Activated gamma-delta T cell (primary cell): Measurements from ENCODE around the gene PCDHAC2.

Source experiments
- DNase-seq: peaks from one replicate; lab custom pipeline; 2025; lab: John Stamatoyannopoulos, UW
- total RNA-seq, 2 donors: gene quantifications; one replicate each; lab custom pipeline; 2026; lab: John Stamatoyannopoulos, UW

Gene PCDHAC2, protein sequence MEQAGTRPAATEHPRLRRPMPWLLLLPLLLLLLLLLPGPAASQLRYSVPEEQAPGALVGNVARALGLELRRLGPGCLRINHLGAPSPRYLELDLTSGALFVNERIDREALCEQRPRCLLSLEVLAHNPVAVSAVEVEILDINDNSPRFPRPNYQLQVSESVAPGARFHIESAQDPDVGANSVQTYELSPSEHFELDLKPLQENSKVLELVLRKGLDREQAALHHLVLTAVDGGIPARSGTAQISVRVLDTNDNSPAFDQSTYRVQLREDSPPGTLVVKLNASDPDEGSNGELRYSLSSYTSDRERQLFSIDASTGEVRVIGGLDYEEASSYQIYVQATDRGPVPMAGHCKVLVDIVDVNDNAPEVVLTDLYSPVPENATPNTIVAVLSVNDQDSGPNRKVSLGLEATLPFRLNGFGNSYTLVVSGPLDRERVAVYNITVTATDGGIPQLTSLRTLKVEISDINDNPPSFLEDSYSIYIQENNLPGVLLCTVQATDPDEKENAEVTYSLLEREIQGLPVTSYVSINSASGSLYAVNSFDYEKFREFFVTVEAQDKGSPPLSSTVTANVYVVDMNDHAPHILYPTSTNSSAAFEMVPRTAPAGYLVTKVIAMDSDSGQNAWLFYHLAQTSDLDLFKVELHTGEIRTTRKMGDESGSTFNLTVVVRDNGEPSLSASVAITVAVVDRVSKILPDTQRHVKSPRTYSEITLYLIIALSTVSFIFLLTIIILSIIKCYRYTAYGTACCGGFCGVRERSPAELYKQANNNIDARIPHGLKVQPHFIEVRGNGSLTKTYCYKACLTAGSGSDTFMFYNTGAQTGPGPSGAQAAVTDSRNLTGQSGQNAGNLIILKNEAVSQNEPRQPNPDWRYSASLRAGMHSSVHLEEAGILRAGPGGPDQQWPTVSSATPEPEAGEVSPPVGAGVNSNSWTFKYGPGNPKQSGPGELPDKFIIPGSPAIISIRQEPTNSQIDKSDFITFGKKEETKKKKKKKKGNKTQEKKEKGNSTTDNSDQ
- 0 reads per million in 2 donors for total RNA-seq

DNA sequence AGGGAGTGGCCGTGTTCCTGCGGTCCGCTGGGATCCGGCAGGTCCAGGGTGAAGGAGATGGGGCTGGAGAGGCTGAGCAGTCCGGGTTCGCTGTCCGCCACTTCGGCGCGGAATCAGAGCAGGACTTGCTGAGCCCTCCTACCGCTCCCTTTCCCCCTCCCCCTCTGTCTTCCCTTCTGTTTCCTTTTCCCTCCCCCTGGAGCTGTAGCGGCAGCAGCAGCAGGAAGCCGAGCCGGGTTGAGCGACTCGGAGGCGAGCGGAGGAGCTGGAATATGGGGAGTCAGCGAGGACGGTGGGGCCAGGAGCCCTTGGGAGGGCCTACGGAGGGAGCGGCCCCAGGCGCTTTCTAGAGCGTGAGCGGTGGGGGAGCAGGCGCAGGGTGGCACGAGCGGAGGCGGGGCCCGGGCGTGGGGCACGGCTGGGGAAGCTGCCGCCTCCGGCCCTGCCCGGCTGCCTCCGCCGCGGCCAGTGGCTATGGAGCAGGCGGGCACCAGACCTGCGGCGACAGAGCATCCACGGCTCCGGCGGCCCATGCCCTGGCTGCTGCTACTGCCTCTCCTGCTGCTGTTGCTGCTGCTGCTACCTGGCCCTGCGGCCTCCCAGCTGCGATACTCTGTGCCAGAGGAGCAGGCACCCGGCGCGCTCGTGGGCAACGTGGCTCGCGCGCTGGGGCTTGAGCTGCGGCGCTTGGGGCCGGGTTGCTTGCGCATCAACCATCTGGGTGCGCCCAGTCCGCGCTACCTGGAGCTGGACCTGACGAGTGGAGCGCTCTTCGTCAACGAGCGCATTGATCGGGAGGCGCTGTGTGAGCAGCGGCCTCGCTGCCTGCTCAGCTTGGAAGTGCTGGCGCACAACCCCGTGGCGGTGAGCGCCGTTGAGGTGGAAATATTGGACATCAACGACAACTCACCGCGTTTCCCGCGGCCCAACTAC is at the start of gene PCDHAC2:
Gene PCDHAC2 (plus strand): TSS at position 184 of the 933 bp plus-strand sequence. CDS start 291 bp downstream, at position 475.
- no peak for DNase-seq

DNA sequence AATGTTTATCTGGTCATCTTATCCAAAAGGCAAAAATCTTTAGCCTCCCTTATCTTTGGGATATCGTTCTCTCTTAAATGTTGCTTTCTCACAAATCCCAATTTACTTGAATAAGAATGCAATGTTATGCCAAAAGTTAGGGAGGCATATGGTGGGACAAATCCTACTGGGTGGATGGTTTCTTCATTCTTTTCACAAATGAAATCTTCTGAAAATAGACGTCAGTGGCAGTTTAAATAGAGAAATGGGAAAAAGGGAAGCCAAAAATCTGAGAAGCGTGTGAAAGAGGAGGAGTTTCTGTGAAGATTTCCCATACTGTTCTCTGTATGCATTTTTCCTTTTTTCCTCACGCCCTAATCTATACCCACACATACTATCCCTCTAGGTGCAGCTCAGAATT is 42.7 kb upstream of the PCDHAC2 start:
- DNase-seq = no peak

DNA sequence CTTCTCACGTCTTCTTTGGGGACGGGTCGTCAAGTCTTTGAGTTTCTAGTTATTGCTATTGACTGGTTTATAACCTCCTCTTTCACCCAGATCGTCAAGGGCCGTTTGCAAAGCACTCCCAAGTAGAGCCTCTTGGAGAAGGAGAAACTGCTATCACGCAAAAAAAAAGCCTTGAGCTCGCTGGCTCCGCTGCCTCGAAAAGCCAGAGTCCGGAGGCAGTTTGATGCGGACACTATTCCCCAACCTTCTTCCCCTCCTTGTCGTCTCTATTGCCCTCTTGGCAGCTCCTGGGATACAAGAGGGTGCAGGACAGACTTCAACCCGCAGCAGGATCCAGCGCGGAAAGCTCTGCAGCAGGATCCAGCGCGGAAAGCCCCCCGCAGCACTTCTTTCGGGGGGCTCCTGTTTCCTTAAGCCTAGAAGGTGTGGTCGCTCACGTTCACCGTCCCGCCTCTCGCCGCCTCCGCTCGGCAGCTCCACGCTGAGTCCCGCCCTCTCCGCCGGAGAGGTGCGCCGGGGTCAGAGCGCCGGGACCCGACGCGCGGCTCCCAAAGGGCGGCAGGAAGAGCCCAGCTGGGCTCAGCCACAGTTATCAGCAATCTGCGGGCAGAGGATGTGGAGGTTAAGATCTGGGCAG is 40.4 kb upstream of the PCDHAC2 start, which contains the start of gene PCDHAC1:
Gene PCDHAC1 (plus strand): TSS at position 494 of the 637 bp plus-strand sequence. CDS start 594 bp downstream, outside the sequence.
- DNase-seq = no peak

DNA sequence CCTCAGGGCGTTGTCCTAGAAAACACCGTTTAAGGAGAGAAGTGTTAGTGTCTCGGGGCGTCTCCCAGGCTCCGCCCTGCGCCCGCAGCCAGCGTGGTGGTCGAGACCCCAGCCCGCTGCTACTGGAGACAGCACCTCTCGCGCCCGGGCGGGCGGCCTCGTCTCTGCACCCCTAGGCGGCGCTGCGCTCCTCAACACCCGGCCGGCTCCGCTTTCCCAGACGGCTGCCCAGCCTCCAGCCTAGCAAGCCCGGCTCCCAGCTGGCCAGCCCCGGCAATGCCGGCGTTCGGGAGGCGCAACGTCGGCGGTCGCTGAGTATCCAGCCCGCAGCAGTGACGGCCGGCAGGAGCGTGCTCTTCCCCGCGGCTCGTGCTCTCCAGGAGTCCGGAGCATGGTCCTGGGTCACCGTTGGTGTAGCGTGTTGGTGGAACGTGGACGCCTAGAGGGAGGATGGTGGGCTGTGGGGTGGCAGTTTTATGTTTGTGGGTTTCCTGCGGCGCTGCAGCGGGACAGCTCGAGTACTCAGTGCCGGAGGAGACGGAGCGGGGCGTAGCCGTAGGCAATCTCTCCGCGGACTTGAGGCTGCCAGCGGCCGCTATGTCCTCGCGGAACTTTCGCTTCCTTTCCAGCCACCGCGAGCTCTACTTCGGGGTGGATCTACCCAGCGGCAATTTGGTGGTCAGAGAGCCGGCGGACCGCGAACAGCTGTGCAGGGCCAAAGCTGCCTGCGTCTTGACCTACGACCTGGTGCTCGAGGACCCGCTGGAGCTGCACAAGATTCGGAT is 39.6 kb upstream of the PCDHAC2 start:
- DNase-seq = peak; percentile 9

DNA sequence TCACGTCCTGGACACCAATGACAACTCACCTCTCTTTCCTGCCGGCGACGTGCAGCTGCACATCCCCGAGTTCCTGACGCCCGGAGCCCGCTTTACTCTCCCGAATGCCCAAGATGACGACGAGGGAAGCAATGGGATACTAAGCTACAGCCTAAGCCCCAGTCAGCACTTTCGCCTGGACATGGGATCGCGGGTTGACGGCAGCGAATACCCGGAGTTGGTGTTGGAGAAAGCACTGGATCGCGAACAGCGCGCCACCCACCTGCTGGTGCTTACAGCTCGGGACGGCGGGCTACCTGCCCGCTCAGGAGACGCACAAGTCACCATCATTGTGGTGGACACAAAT is 39.1 kb upstream of the PCDHAC2 start:
- no peak for DNase-seq

DNA sequence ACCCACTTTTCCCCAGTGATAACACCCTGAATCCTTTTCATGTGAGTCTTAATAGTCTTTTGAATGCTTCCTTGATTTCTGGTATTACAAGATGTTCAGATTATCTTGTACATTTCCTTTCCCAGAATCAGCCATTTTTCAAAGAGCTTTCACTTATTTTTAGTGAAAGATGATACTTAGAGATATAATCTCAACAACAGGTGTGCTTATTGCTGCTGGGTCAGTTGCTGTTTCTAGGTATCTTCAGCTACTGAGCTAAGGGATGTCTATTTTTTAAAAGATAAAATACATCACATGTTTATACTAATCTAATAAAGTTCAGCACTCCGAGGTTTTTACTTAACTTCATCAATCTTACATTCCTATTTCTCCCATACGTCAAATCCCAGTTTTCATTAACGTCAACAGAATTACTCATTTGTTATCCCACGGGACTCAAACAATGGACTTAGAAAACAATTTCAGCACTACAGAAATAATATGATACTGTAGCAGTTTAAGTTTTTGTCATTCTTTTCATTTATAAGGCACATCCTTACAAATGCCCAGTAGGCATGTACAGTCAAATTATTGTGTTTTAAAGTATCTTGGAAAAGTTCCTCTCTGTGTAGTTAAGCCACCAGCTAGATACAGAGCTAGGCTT is 31.2 kb upstream of the PCDHAC2 start:
- DNase-seq = no peak

DNA sequence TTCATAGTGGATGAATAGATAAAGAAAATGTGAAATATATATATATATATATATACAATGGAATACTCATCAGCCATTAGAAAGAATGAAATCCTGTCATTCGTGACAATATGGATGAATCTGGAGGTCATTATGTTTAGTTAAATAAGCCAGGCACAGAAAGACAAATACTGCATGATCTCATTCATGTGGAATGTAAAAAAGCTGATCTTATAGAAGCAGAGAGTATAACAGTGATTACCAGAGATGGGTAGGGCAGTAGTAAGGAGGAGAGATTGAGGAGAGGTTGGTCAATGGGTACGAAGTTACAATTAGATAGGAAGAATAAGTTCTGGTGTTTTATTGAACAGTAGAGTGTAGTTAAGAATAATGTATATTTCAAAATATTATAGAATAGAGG is 19.7 kb upstream of the PCDHAC2 start:
- DNase-seq = no peak

DNA sequence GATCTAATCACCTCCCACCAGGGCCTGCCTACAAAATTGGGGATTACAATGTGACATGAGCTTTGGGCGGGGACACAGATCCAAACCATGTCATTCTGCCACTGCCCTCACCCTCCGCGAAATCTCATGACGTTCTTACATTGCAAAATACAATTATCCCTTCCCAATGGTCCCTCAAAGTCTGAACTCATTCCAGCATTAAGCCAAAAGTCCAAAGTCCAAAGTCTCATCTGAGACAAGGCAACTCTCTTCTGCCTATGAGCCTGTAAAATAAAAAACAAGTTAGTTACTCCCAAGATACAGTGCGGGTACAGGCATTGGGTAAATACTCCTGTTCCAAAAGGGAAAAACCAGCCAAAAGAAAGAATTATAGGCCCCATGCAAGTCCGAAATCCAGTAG is 14.6 kb upstream of the PCDHAC2 start:
- no peak for DNase-seq

DNA sequence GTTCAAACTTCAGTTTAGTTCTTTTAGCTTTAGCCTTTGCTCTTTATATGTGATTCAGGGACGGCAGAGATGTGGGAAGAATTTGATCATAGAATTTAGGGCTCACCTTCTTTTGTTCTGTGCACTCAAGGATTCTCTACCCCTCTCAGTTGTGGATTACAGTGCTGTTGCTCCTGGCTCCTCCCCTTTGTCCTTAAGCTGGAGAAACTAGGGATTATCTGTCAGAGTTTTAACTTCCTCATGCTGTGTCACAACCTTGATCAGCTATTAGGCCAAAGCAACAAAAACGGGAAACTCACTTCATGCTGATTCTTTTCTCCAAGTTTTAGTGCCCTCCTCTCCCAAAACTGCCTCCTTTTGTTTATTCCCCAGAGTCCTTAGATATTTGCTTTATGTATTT is 13.0 kb upstream of the PCDHAC2 start:
- DNase-seq = no peak

DNA sequence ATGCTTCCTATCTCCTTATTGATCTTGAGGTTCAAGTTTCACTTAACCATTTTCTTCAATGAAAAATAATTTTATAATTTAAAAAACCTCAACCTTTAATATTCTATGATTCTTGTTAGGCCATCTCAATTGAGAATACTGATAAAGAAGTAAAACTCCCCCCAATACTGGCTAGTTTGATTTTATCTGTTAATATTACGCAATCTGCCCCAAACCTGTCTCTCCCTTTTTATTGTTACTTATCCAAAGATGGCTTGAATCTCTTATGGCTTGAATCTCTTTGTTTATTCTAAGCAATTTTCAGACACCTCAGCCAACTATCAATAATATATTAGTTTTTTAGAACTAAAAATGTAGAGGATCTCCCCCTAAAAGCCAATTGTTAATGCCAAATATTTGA is 4.1 kb upstream of the PCDHAC2 start:
- no peak for DNase-seq

DNA sequence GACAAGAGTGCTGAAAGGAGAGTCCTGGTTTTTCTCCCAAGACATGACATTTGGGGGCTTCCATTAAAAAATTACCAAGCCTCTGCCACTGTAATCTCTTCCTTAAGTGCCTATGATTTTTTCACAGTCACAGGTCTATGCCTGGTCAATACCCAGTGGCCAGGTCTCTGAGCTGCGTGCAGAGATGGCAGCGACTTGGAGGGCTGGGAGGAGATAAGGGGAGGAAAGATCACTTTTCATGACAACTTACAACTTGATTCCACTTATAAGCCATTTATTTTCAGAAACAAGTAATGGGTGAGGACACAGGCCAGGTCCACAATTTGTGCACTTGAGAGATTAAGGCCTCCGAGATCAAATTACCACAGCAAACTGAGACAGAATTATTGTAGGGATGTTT is 1.9 kb upstream of the PCDHAC2 start:
- DNase-seq = no peak

DNA sequence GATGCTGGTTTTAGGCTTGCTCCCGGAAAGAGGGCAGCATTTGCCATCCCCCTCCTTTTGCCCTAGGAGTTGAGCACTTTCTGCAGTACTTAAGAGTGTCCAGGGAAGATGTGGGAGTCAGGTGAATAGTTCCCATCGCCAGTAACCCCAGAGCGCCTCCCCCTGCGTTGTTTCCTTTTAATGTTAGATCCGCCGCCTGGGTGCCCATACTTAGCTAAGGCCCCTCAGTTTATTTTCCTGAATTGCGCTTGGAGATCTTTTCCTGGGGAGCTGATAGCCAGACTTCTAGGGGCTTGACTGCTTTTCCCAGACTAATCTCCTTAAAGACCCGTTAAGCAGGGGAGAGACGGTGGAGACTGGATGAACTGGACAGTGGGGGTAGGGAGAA is 377 bp upstream of the PCDHAC2 start:
- DNase-seq = no peak

DNA sequence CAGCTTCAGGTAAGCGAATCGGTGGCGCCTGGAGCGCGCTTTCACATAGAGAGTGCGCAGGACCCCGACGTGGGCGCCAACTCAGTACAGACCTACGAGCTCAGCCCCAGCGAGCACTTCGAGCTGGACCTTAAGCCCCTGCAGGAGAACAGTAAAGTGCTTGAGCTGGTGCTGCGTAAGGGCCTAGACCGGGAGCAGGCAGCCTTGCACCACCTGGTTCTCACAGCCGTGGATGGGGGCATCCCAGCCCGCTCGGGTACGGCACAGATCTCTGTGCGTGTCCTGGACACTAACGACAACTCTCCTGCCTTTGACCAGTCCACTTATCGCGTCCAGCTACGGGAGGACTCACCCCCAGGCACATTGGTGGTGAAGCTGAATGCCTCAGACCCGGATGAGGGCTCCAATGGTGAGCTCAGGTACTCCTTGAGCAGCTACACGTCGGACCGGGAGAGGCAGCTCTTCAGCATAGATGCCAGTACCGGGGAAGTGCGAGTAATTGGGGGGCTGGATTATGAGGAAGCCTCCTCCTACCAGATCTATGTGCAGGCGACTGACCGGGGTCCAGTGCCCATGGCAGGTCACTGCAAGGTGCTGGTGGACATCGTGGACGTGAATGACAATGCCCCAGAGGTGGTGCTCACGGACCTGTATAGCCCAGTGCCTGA is 1.1 kb downstream of the PCDHAC2 start:
- DNase-seq = no peak

DNA sequence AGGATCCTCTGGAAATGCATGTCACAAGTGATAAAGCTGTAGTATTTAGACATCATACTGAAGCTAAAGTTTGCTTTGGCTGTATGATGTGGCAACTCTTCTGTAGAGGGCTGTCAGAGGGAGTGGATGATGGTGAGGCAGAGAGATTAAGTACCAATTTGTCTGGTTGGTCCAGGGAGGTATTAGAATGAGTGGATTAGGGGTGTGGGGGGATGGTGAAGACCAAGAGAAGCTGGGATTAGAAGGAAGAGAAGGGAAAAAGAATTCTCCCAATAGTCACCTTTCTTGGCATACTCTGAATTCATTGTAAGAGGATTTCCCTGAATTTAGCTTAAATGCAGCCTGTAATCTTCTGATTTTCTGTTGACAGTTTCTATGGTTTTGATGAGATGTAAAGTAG is 3.6 kb downstream of the PCDHAC2 start:
- no peak for DNase-seq

DNA sequence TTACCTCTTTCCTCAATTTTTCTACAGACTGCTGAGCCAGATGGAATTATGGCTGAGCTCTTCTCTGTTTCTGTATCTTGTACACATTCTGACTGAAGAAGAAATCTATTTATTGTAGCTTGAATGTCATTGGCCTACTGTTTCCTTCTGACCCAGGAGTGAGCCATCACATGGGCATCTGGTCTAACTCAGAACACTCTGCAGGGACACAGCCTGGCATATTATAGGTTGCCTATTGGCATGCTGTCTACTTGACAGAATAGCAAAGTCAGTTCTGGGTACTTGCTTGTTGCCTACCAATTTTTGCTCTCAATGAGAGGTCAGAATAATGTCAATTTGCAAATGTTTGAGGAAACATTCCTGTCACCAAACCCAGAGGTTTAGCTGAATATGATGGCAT is 7.3 kb downstream of the PCDHAC2 start:
- no peak for DNase-seq

DNA sequence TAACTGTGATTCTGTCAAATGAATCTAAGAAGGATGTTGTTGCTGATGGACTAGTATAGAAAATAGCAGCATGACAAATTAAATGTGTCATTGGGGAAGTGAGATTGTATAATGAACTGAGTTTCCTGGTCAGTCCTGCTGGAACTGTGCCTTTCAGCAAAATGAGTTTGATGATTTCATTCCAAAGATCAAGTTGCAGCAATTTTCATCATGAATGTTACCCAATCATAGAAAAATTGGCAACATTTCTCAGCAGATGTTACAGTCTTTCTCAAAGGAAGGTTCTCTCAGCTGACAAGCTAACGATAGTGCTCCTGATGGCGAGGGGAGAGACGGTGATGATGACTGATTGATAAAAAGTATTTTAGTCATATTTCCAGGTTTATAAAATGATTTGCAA is 10.7 kb downstream of the PCDHAC2 start:
- no peak for DNase-seq

DNA sequence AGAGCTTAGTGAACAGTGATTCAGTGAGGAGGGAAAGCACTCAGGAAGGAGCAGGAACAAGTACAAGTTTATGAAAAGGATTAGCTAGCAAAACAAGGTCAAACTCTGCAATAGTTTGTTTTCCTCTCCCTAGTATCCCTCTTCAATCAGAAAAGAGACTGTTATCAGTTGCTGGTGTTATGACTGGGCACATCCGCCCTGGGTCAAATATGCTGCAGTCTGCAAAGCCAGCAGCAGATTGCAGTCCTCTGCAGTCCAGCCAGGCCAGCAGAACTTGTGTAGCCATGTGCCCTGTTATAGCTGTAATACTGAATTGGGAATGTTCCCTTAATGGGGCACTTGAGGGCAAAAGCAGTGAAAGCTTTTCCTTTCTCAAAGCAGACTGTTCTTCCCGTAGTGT is 12.0 kb downstream of the PCDHAC2 start:
- no peak for DNase-seq

DNA sequence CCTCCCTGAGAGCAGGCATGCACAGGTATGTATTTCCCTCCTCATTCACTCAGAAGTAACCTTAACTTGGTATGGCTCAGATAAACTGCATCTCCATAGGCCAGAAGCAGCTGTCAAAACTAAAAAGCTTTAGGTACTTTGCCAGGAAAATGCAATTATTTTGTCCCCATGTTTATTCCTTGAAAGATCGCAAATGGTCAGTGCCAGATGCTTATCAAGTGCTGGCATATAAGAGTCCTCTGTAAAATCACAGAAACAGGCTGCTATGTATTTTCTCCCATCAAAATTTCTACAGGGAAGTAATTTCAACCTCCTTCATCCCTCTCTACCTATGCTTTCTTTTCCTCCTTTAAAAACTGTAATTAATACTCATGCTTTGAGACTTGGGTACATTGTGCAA is 12.7 kb downstream of the PCDHAC2 start:
- no peak for DNase-seq

DNA sequence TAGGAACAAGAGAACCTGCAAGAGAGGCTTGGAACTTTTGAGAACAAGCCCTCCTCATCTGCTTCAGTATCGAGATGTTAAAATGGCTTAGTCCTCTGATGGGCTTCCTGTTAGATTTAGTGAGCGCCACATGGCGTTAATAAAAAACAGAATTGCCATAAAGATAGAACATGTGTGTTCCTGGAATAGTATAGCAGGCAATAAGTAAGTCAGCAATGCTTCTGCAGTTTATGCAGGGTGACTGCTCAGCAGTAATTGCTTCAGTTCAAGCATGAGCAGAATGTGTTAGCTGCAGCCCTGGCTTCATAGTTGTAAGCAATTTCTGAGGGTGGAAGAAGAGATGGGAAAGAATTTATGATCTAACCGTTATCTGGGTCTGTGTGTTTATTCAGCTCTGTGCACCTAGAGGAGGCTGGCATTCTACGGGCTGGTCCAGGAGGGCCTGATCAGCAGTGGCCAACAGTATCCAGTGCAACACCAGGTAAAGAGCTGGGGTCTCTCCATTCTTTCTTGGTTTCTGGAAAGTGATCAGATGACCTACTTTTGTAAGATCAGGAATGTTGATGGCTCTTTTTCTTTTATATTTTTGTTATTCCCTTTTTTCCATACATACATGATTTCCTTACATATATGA is 15.9 kb downstream of the PCDHAC2 start:
- DNase-seq = no peak
